Umbilical cord (tissue), 2 donors: ENCODE results near the gene SLX9. TPM values are rescaled to one million over a fixed set of nuclear protein-coding genes. Genes with fewer than 3 reads are reported as not detected.

Experiments used
- DNase-seq: peaks from one replicate; pipeline ENCODE4 v3.0.0-alpha.2; 2015; ENCODE audit warnings: low spot score
- total RNA-seq: library from RNA; depleted of rRNA; stranded (reverse); fragments of >200 nt; gene quantifications from one replicate; pipeline ENCODE4 v1.2.3, GENCODE V29; 2014; ENCODE audit warnings: low replicate concordance; ENCODE audit not compliant: insufficient read depth

Gene SLX9
- total RNA-seq, 1 donor from 2014 or later: 32.0 TPM

GRCh38 chr21:44958471-44959191 is 18.8 kb downstream of the SLX9 start:
- DNase-seq: peak; percentile 89

GRCh38 chr21:44959376-44960091 is 19.7 kb downstream of the SLX9 start:
- no peak for DNase-seq

GRCh38 chr21:44960141-44961092 is 20.6 kb downstream of the SLX9 start:
- no peak for DNase-seq

GRCh38 chr21:44962403-44962966 is 22.7 kb downstream of the SLX9 start:
- DNase-seq: peak; percentile 77

GRCh38 chr21:44964381-44964780 is 24.6 kb downstream of the SLX9 start:
- DNase-seq: no peak

GRCh38 chr21:44965251-44966022 is 25.6 kb downstream of the SLX9 start:
- DNase-seq: no peak

GRCh38 chr21:44966135-44967081 is 26.6 kb downstream of the SLX9 start:
- DNase-seq: peak; percentile 59

GRCh38 chr21:44967082-44968047 is 27.5 kb downstream of the SLX9 start:
- DNase-seq: no peak

- no peak for DNase-seq
Measured at GRCh38 chr21:44969066-44969670, 29.3 kb downstream of the SLX9 start.

- peak; percentile 45 for DNase-seq
Measured at GRCh38 chr21:44969931-44970755, 30.3 kb downstream of the SLX9 start.

- no peak for DNase-seq
Measured at GRCh38 chr21:44970766-44971671, 31.2 kb downstream of the SLX9 start.

GRCh38 chr21:44971672-44971995 is 31.8 kb downstream of the SLX9 start:
- DNase-seq: no peak

- DNase-seq: no peak
Measured at GRCh38 chr21:44972301-44972814, 32.5 kb downstream of the SLX9 start.

- DNase-seq: no peak
Measured at GRCh38 chr21:44972821-44973220, 33.0 kb downstream of the SLX9 start.

- DNase-seq: no peak
Measured at GRCh38 chr21:44973598-44973997, 33.8 kb downstream of the SLX9 start.

GRCh38 chr21:44974676-44975075 is 34.8 kb downstream of the SLX9 start:
- no peak for DNase-seq
